Stimulated activated CD8-positive, alpha-beta memory T cell treated with anti-CD3 and anti-CD28 coated beads, Interleukin-7, amount 100 ng/mL, for 1 hour (primary cell): ENCODE results near the gene FHL3.
"Not testable (repeated sequence)": the region's sequence is repeated elsewhere in the genome, so short reads cannot be mapped to it uniquely, and the experiment has no call there.

Source experiments
- DNase-seq, 2 donors: peaks; one replicate each; pipeline ENCODE4 v3.0.0-alpha.2; 2020; ENCODE audit warnings: low read depth in 2 of 2

FHL3 gene

GRCh38 chr1:37989361-37989930 lies 15.9 kb downstream of the FHL3 start:
- DNase-seq: no peak

- DNase-seq: no peak
Measured at GRCh38 chr1:37987679-37988078, 17.6 kb downstream of the FHL3 start.

GRCh38 chr1:37983546-37983945 lies 21.8 kb downstream of the FHL3 start:
- DNase-seq: no peak

- DNase-seq: no peak
Measured at GRCh38 chr1:37978541-37978940, 26.8 kb downstream of the FHL3 start.

- DNase-seq: not testable (repeated sequence)
Measured at GRCh38 chr1:37975083-37975482, 30.2 kb downstream of the FHL3 start.

GRCh38 chr1:37974567-37974966 lies 30.7 kb downstream of the FHL3 start:
- DNase-seq: no peak

GRCh38 chr1:37973684-37974083 lies 31.6 kb downstream of the FHL3 start:
- DNase-seq: not testable (repeated sequence)

- DNase-seq: no peak
Measured at GRCh38 chr1:37965301-37965700, 40.0 kb downstream of the FHL3 start.

- DNase-seq: not testable (repeated sequence)
Measured at GRCh38 chr1:37964106-37964505, 41.2 kb downstream of the FHL3 start.

- no peak for DNase-seq
Measured at GRCh38 chr1:37958690-37959089, 46.6 kb downstream of the FHL3 start.

GRCh38 chr1:37955685-37956084 lies 49.6 kb downstream of the FHL3 start:
- no peak for DNase-seq

- DNase-seq: no peak
Measured at GRCh38 chr1:37954316-37954971, 50.9 kb downstream of the FHL3 start.

GRCh38 chr1:37952738-37953137 lies 52.6 kb downstream of the FHL3 start:
- DNase-seq: no peak

GRCh38 chr1:37951783-37952624 lies 53.3 kb downstream of the FHL3 start:
- no peak for DNase-seq

GRCh38 chr1:37951041-37951782 lies 54.1 kb downstream of the FHL3 start:
- no peak for DNase-seq

- no peak for DNase-seq
Measured at GRCh38 chr1:37949524-37950152, 55.7 kb downstream of the FHL3 start.

GRCh38 chr1:37948841-37949240 lies 56.5 kb downstream of the FHL3 start:
- no peak for DNase-seq

GRCh38 chr1:37948166-37948565 lies 57.1 kb downstream of the FHL3 start:
- no peak for DNase-seq

- DNase-seq: no peak
Measured at GRCh38 chr1:37947364-37947763, 58.0 kb downstream of the FHL3 start.
